GM23338 (cell line): ENCODE data around the gene DUSP10. TPM values are rescaled to one million over a fixed set of nuclear protein-coding genes. Genes with fewer than 3 reads are reported as not detected.

Experiments
- ATAC-seq: fragments of 200-7000 bp; cut with Tn5 transposase; 3 replicates; pipeline ENCODE4 v1.9.1; 2020
- DNase-seq: peaks from one replicate; pipeline ENCODE4 v3.0.0-alpha.2; 2015; ENCODE audit warnings: low spot score
- H2AFZ ChIP-seq: fragments of 200-600 bp; sonication (generic); 2 replicates; pipeline ENCODE4 v1.8.0; 2016; ENCODE audit warnings: antibody characterized with exemption, mild to moderate bottlenecking, moderate library complexity
- H3F3A ChIP-seq: fragments of 200-600 bp; sonication (generic); replicated peaks from 2 replicates; pipeline ENCODE4 v1.8.0; 2017; ENCODE audit warnings: antibody characterized with exemption, mixed run types, low read depth
- H3K27ac ChIP-seq: fragments of 200-600 bp; sonication (generic); 2 replicates; pipeline ENCODE4 v1.6.1; 2016; ENCODE audit warnings: low read depth
- H3K27me3 ChIP-seq: fragments of 200-600 bp; sonication (generic); 2 replicates; pipeline ENCODE4 v1.8.0; 2016; ENCODE audit warnings: mild to moderate bottlenecking, mixed run types, moderate library complexity; ENCODE audit not compliant: insufficient read depth
- H3K36me3 ChIP-seq: fragments of 200-600 bp; sonication (generic); 2 replicates; pipeline ENCODE4 v1.8.0; 2016; ENCODE audit warnings: mild to moderate bottlenecking; ENCODE audit not compliant: insufficient read depth
- H3K4me1 ChIP-seq: fragments of 200-600 bp; sonication (generic); 2 replicates; pipeline ENCODE4 v1.8.0; 2016; ENCODE audit warnings: mild to moderate bottlenecking, moderate library complexity; ENCODE audit not compliant: insufficient read depth
- H3K4me2 ChIP-seq: fragments of 200-600 bp; sonication (generic); 2 replicates; pipeline ENCODE4 v1.7.1; 2017; ENCODE audit warnings: mixed run types
- H3K4me3 ChIP-seq: fragments of 200-600 bp; sonication (generic); 2 replicates; pipeline ENCODE4 v1.6.1; 2016; ENCODE audit warnings: mixed run types
- H3K79me2 ChIP-seq: fragments of 200-600 bp; sonication (generic); replicated peaks from 2 replicates; pipeline ENCODE4 v1.8.0; 2017; ENCODE audit warnings: mild to moderate bottlenecking; ENCODE audit not compliant: insufficient read depth
- H3K9me2 ChIP-seq: fragments of 200-600 bp; sonication (generic); 2 replicates; pipeline ENCODE4 v1.8.0; 2017; ENCODE audit not compliant: insufficient read depth
- H4K20me1 ChIP-seq: fragments of 200-600 bp; sonication (generic); replicated peaks from 2 replicates; pipeline ENCODE4 v1.8.0; 2017; ENCODE audit warnings: mild to moderate bottlenecking; ENCODE audit not compliant: insufficient read depth
- H3K27ac Mint-ChIP-seq: 2 replicates; pipeline ENCODE4 v1.8.0; 2020; ENCODE audit warnings: inconsistent platforms, mild to moderate bottlenecking, moderate library complexity, mixed read lengths
- H3K27me3 Mint-ChIP-seq: 3 replicates; pipeline ENCODE4 v1.8.0; 2022; ENCODE audit warnings: low read depth, mild to moderate bottlenecking, moderate library complexity, mixed read lengths, inconsistent platforms; ENCODE audit not compliant: insufficient read depth, poor library complexity
- H3K36me3 Mint-ChIP-seq: 3 replicates; pipeline ENCODE4 v1.8.0; 2021; ENCODE audit warnings: low read depth, mild to moderate bottlenecking, inconsistent platforms, moderate library complexity, mixed read lengths
- H3K4me1 Mint-ChIP-seq: 3 replicates; pipeline ENCODE4 v1.8.0; 2020; ENCODE audit warnings: mild to moderate bottlenecking, inconsistent platforms, mixed read lengths
- H3K4me3 Mint-ChIP-seq: 3 replicates; pipeline ENCODE4 v1.8.0; 2021; ENCODE audit warnings: moderate library complexity, mild to moderate bottlenecking, inconsistent platforms, mixed read lengths
- H3K9me3 Mint-ChIP-seq: 3 replicates; pipeline ENCODE4 v1.8.0; 2020; ENCODE audit warnings: moderate library complexity, mild to moderate bottlenecking, inconsistent platforms, mixed read lengths
- CREB1 ChIP-seq: fragments of 250-450 bp; sonication (Bioruptor Pico); IDR thresholded peaks from 2 replicates; pipeline ENCODE4 v1.5.0; 2020; ENCODE audit warnings: low read depth, mild to moderate bottlenecking, moderate library complexity
- ETS1 ChIP-seq: IDR thresholded peaks from 2 replicates; pipeline ENCODE4 v1.6.1; 2016; ENCODE audit warnings: antibody characterized with exemption
- EZH2 ChIP-seq: fragments of 200-600 bp; sonication (generic); IDR thresholded peaks from one replicate; pipeline ENCODE4 v1.8.0; 2017; ENCODE audit warnings: antibody characterized with exemption, mild to moderate bottlenecking, low read depth; ENCODE audit not compliant: unreplicated experiment
- EZH2phosphoT487 ChIP-seq: fragments of 200-600 bp; sonication (generic); IDR thresholded peaks from one replicate; pipeline ENCODE4 v1.8.1; 2018; ENCODE audit warnings: antibody characterized with exemption; ENCODE audit not compliant: unreplicated experiment
- NANOG ChIP-seq: IDR thresholded peaks from 2 replicates; pipeline ENCODE4 v1.6.1; 2016; ENCODE audit warnings: antibody characterized with exemption, borderline replicate concordance
- POLR2AphosphoS5 ChIP-seq: IDR thresholded peaks from 2 replicates; pipeline ENCODE4 v1.6.1; 2016; ENCODE audit warnings: antibody characterized with exemption, low read depth
- REST ChIP-seq: IDR thresholded peaks from one replicate; pipeline ENCODE4 v1.6.1; 2018; ENCODE audit warnings: antibody characterized with exemption; ENCODE audit not compliant: unreplicated experiment
- STAT1 ChIP-seq: IDR thresholded peaks from one replicate; pipeline ENCODE4 v1.6.1; 2016; ENCODE audit warnings: antibody characterized with exemption; ENCODE audit not compliant: unreplicated experiment
- ZNF114 ChIP-seq: fragments of 250-450 bp; sonication (Bioruptor Pico); IDR thresholded peaks from 2 replicates; pipeline ENCODE4 v1.5.0; 2020; ENCODE audit warnings: mild to moderate bottlenecking, moderate library complexity
- ZNF331 ChIP-seq: fragments of 250-450 bp; sonication (Bioruptor Pico); IDR thresholded peaks from 2 replicates; pipeline ENCODE4 v1.5.0; 2020; ENCODE audit warnings: low read depth, mild to moderate bottlenecking, moderate library complexity
- ZNF462 ChIP-seq: fragments of 250-450 bp; sonication (Bioruptor Pico); IDR thresholded peaks from 2 replicates; pipeline ENCODE4 v1.5.0; 2020; ENCODE audit warnings: mild to moderate bottlenecking, moderate library complexity
- polyA plus RNA-seq: library from polyadenylated mRNA; unstranded; fragments of >200 nt; fragmentation: Nextera tagmentation; extraction: Ambion mirVana; gene quantifications from 2 replicates; pipeline ENCODE4 v1.2.1, GENCODE V29; 2016
- total RNA-seq: library from RNA; depleted of rRNA; stranded (reverse); fragments of >200 nt; shearing (Covaris generic); gene quantifications from 2 replicates; pipeline ENCODE4 v1.2.3, GENCODE V29; 2014
- TF ChIP-seq, protein P1 (sequence below), 2 experiments: fragments of 200-600 bp in 1 of 2; sonication (generic) in 1 of 2; conservative IDR thresholded peaks; 2 replicates each; pipeline versions ENCODE4 v1.5.1 to v1.6.1; 2016 to 2017; ENCODE audit warnings: antibody characterized with exemption in 2 of 2, low read depth in 2 of 2, mild to moderate bottlenecking in 2 of 2, moderate library complexity in 1 of 2

DUSP10 gene
- total and polyA plus RNA-seq, 2 experiments from 2014 or later: 1.5 to 1.6 TPM

- no peak overlapping the region for H2AFZ ChIP-seq
- TF ChIP-seq POLR2AphosphoS5 (no peak), EZH2 (no peak), ZNF331 (CRISPR knock-in tag) (no peak), ETS1 (no peak), EZH2phosphoT487 (no peak), REST (no peak), ZNF114 (CRISPR knock-in tag) (no peak), ZNF462 (CRISPR knock-in tag) (no peak), CREB1 (CRISPR knock-in tag) (no peak), NANOG (no peak), STAT1 (no peak)
- TF ChIP-seq, protein P1, sequence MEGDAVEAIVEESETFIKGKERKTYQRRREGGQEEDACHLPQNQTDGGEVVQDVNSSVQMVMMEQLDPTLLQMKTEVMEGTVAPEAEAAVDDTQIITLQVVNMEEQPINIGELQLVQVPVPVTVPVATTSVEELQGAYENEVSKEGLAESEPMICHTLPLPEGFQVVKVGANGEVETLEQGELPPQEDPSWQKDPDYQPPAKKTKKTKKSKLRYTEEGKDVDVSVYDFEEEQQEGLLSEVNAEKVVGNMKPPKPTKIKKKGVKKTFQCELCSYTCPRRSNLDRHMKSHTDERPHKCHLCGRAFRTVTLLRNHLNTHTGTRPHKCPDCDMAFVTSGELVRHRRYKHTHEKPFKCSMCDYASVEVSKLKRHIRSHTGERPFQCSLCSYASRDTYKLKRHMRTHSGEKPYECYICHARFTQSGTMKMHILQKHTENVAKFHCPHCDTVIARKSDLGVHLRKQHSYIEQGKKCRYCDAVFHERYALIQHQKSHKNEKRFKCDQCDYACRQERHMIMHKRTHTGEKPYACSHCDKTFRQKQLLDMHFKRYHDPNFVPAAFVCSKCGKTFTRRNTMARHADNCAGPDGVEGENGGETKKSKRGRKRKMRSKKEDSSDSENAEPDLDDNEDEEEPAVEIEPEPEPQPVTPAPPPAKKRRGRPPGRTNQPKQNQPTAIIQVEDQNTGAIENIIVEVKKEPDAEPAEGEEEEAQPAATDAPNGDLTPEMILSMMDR (conservative IDR thresholded peaks at IDR 0.05; ENCODE audit: low read depth in 2 of 2): no peak
- no peaks in the 10 kb centered on the region for H3K36me3 ChIP-seq
- no peak for ATAC-seq
- no peaks in the 10 kb centered on the region for H4K20me1 ChIP-seq
- no peaks in the 10 kb centered on the region for H3K4me1 ChIP-seq
- peaks cover 8% of the 10 kb centered on the region; the same call in 1 of the 2 replicates for H3K9me2 ChIP-seq
- Mint-ChIP-seq H3K4me3 (no peak overlapping the region), H3K4me1 (peaks cover 1% of the 10 kb centered on the region; the same call in 2 of the 3 replicates), H3K36me3 (no peaks in the 10 kb centered on the region), H3K27ac (no peak overlapping the region), H3K27me3 (peaks cover 1% of the 10 kb centered on the region), H3K9me3 (0 out of 3 replicates have a peak, but pooled peaks cover 4% of the 10 kb centered on the region)
- no peaks in the 10 kb centered on the region for H3F3A ChIP-seq
- H3K4me3 ChIP-seq: no peak overlapping the region
- no peak overlapping the region for H3K27ac ChIP-seq
- no peak overlapping the region for H3K4me2 ChIP-seq
- no peak for DNase-seq
- no peaks in the 10 kb centered on the region for H3K79me2 ChIP-seq
- no peaks in the 10 kb centered on the region for H3K27me3 ChIP-seq
These were observed 52.8 kb downstream of the DUSP10 start for GRCh38 chr1:221689138-221689537.
